Stimulated activated naive B cell treated with anti-CD40 and anti-IgM and Interleukin-4, amounts not matched to agents 10 μg/mL and 1 μg/mL and 100 μg/mL, for 72 hours (primary cell): ENCODE data around the gene IL11RA.

Source experiments
- ATAC-seq, 2 donors: fragments of 150-1000 bp; cut with Tn5 transposase; replicated peaks; 2 replicates each; pipeline ENCODE4 v1.10.0; 2021; ENCODE audit warnings: moderate library complexity in 1 of 2
- DNase-seq: peaks from one replicate; pipeline ENCODE4 v3.0.0; 2021
- H3K27ac Mint-ChIP-seq: one replicate; pipeline ENCODE4 v1.8.0; 2022; ENCODE audit warnings: mild to moderate bottlenecking, mixed read lengths
- H3K27me3 Mint-ChIP-seq, 2 donors: one replicate each; pipeline ENCODE4 v1.8.0; 2022; ENCODE audit warnings: mixed read lengths in 2 of 2
- H3K36me3 Mint-ChIP-seq, 2 donors: one replicate each; pipeline ENCODE4 v1.8.0; 2022; ENCODE audit warnings: mixed read lengths in 2 of 2, mild to moderate bottlenecking in 1 of 2
- H3K4me1 Mint-ChIP-seq, 2 donors: one replicate each; pipeline ENCODE4 v1.8.0; 2022; ENCODE audit warnings: mixed read lengths in 2 of 2, mild to moderate bottlenecking in 1 of 2
- H3K4me3 Mint-ChIP-seq, 2 donors: one replicate each; pipeline ENCODE4 v1.8.0; 2022; ENCODE audit warnings: mild to moderate bottlenecking in 2 of 2, mixed read lengths in 2 of 2, moderate library complexity in 1 of 2
- H3K9me3 Mint-ChIP-seq, 2 donors: one replicate each; pipeline ENCODE4 v1.8.0; 2022; ENCODE audit warnings: mixed read lengths in 2 of 2, mild to moderate bottlenecking in 1 of 2

The IL11RA gene

DNA sequence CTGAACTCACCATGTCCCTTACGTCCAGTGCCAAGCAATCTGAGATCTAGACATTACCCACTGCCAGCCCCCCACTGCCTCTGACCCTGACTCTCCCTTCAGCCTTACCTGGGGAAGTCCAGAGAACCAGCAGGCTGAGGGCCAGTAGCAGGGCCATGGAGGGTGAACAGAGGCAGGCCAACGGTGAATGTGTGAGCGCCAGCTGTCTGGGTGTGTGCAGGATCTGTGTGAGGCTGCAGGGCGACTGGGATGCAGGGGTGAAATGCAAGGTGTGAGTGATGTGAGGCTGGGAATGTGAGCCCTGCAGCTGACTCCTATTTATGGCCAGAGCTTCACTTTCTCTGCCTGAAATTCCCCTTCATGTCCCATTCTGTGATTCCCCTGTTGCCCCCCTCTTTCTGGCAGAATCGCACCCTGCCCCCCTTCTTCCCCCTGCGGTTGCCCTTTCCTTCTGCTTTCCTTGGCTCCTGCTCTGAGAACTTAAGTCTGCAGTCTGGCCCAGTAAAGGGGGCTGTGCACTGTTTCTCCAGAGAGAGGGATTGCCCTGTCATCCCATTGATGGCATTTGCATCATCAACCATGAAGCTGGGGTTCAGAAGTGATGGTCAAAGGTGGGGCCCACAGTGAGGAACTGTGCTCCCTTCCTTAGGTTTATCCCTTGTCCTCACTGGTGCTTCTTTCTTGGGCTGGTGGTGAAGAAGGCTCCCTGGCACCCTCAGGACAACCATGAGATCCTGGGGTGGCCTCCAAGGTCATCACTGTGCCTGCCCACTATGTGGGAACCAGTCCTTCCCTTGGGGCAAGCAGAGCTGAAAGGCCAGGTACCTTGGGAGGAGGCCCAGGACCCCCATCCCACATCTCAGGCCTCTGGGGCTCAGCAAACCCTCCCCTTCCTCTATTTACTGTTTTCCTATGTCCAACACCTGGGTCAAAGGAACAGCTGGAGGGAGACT lies 39.3 kb downstream of the IL11RA start, which contains the start of gene CCL19:
CCL19 (minus strand) TSS at position 294 of the 953 bp plus-strand sequence; CDS start at position 157, 137 bp downstream.
- no peaks in the 10 kb centered on the region for H3K36me3 Mint-ChIP-seq
- ATAC-seq (no peak), DNase-seq (no peak)
- no peak within 1 kb of the TSS for H3K27ac Mint-ChIP-seq
- no peak within 1 kb of the TSS for H3K4me3 Mint-ChIP-seq
- H3K9me3 Mint-ChIP-seq = no peaks in the 10 kb centered on the region
- H3K4me1 Mint-ChIP-seq = peaks cover 0 to 6% of the 10 kb centered on the region in 2 donors
- peaks cover 5 to 19% of the 10 kb centered on the region in 2 donors for H3K27me3 Mint-ChIP-seq

GRCh38 chr9:34691936-34692315 lies 39.9 kb downstream of the IL11RA start:
- no peaks in the 10 kb centered on the region for H3K9me3 Mint-ChIP-seq
- no peaks in the 10 kb centered on the region for H3K36me3 Mint-ChIP-seq
- DNase-seq = no peak
- no peak for ATAC-seq
- H3K4me1 Mint-ChIP-seq = peaks cover 0 to 6% of the 10 kb centered on the region in 2 donors
- H3K27ac Mint-ChIP-seq = no peak overlapping the region
- no peak overlapping the region for H3K4me3 Mint-ChIP-seq
- peaks cover 5 to 22% of the 10 kb centered on the region in 2 donors for H3K27me3 Mint-ChIP-seq

GRCh38 chr9:34693560-34693959 lies 41.6 kb downstream of the IL11RA start:
- ATAC-seq (no peak), DNase-seq (no peak)
- Mint-ChIP-seq H3K36me3 (no peaks in the 10 kb centered on the region), H3K9me3 (no peaks in the 10 kb centered on the region), H3K27ac (no peak overlapping the region), H3K27me3 (peaks cover 5 to 24% of the 10 kb centered on the region in 2 donors), H3K4me1 (peaks cover 0 to 6% of the 10 kb centered on the region in 2 donors), H3K4me3 (no peak overlapping the region)

- H3K9me3 Mint-ChIP-seq = no peaks in the 10 kb centered on the region
- peaks cover 0 to 6% of the 10 kb centered on the region in 2 donors for H3K4me1 Mint-ChIP-seq
- H3K4me3 Mint-ChIP-seq = no peak overlapping the region
- no peak overlapping the region for H3K27ac Mint-ChIP-seq
- ATAC-seq = no peak
- no peak for DNase-seq
- peaks cover 10 to 20% of the 10 kb centered on the region in 2 donors for H3K27me3 Mint-ChIP-seq
- H3K36me3 Mint-ChIP-seq = no peaks in the 10 kb centered on the region
Measured at GRCh38 chr9:34694811-34695210, 42.8 kb downstream of the IL11RA start.

DNA sequence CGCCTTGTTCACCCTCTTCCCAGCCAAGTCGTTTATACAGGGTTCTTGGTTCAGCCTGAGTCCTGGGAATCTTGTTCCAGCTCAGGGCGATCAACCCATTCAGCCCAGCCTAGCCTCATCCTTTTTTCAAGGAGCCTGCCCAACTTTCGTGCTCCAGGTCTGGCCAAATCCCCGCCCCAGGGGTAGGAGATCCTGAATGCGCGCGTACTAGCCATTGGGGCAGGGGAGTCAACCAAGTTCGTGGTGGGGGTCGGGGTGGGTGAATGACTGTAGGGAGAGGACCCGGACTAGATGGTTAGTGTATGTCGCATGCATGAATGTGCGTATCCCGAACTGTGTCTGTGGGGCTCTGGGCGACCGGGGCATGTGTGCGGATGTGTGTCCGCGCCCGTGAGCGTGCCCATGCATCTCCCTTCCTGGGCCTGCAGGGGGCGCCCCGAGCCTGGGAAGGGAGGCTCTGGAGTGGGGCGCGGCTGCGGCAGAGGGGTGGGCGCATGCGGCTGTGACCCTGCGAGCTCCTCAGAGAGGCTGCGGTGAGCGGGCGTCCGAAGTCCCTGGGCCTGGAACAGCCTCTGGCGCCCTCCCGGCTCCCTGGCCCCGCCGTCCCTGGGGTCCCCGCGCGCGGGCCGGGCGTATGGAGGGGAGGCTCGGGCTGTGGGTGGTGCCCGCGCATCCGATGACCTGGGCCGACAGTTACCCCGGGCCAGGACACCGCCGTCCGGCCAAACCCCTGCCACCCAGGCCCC lies 49.2 kb downstream of the IL11RA start:
- Mint-ChIP-seq H3K36me3 (no peaks in the 10 kb centered on the region), H3K27ac (no peak overlapping the region), H3K27me3 (peaks cover 24 to 28% of the 10 kb centered on the region in 2 donors), H3K4me3 (peak overlapping the region; percentile 66 to 79), H3K4me1 (peaks cover 6 to 7% of the 10 kb centered on the region in 2 donors), H3K9me3 (no peaks in the 10 kb centered on the region)
- peak; percentile 62 for DNase-seq
- peak; percentile 84 to 88 for ATAC-seq

DNA sequence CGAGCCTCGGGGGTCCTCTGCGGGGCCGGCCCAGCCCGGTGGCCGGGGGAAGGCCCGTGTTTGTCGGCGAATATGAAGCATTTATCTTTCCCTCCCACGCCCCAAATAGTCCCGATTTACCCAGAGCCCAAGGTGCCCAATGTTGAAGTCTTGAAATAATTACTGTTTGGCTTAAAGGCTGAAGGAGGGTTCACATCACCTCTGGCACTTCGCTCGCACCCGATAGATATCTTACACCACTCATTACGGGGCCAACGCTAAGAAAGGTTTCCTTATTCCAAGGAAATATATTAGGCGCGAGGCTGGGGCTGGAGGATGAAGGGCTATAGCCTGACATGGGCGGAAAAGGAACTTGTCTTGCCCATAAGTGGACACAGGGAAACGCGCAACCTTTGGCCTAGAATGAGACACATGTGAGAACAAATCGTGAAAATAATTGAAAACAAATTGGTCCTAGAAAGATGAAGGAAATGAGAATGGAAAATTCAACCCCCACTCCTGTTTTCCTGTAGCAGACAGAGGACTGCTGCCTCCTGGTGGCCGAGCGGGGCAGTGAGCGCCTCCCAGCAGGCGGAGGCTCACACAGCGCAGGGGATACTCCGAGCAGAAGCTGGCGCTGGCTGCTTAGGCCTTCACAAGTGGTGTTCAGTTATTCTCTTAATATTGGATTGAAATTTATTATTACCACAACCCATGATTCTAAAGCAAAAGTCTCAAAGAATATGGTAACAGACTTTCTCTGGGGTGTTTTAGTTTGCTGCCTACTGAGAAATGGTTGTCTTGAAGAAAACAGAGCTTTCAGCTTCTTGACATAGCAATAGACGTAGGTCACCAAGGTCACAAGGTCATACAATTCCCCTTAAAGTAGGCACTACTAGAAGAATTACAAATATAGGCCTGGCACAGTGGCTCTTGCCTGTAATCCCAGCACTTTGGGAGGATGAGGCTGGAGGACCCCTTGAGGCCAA lies 50.1 kb downstream of the IL11RA start:
- Mint-ChIP-seq H3K36me3 (no peaks in the 10 kb centered on the region), H3K27ac (no peak overlapping the region), H3K4me1 (peaks cover 6 to 7% of the 10 kb centered on the region in 2 donors), H3K9me3 (no peaks in the 10 kb centered on the region), H3K27me3 (peaks cover 25 to 31% of the 10 kb centered on the region in 2 donors), H3K4me3 (peak overlapping the region; percentile 66 to 79)
- DNase-seq = peak; percentile 59
- ATAC-seq = peak; percentile 83 to 86

- Mint-ChIP-seq H3K36me3 (no peaks in the 10 kb centered on the region), H3K4me1 (peaks cover 0 to 2% of the 10 kb centered on the region in 2 donors), H3K9me3 (no peaks in the 10 kb centered on the region), H3K27me3 (peaks cover 4 to 30% of the 10 kb centered on the region in 2 donors), H3K4me3 (no peak overlapping the region), H3K27ac (no peak overlapping the region)
- DNase-seq = no peak
- ATAC-seq = peak in 1 of 2 donors; percentile 52
Measured at GRCh38 chr9:34707130-34707529, 55.1 kb downstream of the IL11RA start.

GRCh38 chr9:34709196-34709978 lies 57.4 kb downstream of the IL11RA start:
- Mint-ChIP-seq H3K4me3 (no peak overlapping the region), H3K27me3 (peaks cover 6 to 53% of the 10 kb centered on the region in 2 donors), H3K4me1 (no peaks in the 10 kb centered on the region), H3K36me3 (no peaks in the 10 kb centered on the region), H3K27ac (no peak overlapping the region), H3K9me3 (no peaks in the 10 kb centered on the region)
- ATAC-seq (no peak), DNase-seq (no peak)

DNA sequence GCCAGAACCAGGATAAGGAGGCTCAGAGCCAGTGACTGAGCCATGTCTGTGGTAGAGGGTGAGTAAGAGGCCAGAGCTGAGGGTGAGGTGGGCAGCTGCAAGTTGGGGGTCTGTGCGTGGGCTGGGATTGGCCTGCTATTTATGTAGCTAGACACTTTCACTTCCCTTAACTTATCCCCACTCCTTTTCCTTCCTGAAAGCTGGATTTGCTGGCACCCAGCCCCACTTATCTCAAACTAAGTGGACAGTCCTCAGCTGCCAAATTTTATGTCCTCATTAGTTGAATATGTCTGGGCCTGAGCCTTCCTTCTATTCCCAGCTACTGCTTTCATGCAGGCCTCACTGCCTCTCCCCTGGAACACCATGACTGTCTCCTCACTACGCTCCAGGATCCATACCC lies 58.0 kb downstream of the IL11RA start, which contains the start of gene CCL21:
CCL21 (minus strand) TSS at position 114 of the 400 bp plus-strand sequence; CDS start at position 44, 70 bp downstream.
- Mint-ChIP-seq H3K9me3 (no peaks in the 10 kb centered on the region), H3K27ac (no peak within 1 kb of the TSS), H3K4me1 (no peaks in the 10 kb centered on the region), H3K4me3 (no peak within 1 kb of the TSS), H3K36me3 (no peaks in the 10 kb centered on the region), H3K27me3 (peaks cover 5 to 58% of the 10 kb centered on the region in 2 donors)
- DNase-seq (no peak), ATAC-seq (no peak)
